HuH-7.5 (cell line): ENCODE results near the gene RNASEL.
"Not testable (repeated sequence)": the region's sequence is repeated elsewhere in the genome, so short reads cannot be mapped to it uniquely, and the experiment has no call there.

Experiments used
- DNase-seq: peaks from one replicate; pipeline ENCODE4 v3.0.0; 2011; ENCODE audit warnings: low spot score

RNASEL gene

GRCh38 chr1:182588500-182589396, at the start of gene RNASEL:
Gene RNASEL (minus strand): TSS chr1:182589256. CDS start chr1:182586806, 2,450 bp downstream.
- DNase-seq: no peak

- no peak for DNase-seq
Observed at GRCh38 chr1:182637769-182638168, 48.7 kb upstream of the RNASEL start.

GRCh38 chr1:182635871-182636270, 46.8 kb upstream of the RNASEL start:
- DNase-seq: no peak

- no peak for DNase-seq
Observed at GRCh38 chr1:182634306-182635072, 45.4 kb upstream of the RNASEL start.

- no peak for DNase-seq
Observed at GRCh38 chr1:182633657-182634281, 44.7 kb upstream of the RNASEL start.

- no peak for DNase-seq
Observed at GRCh38 chr1:182633031-182633430, 44.0 kb upstream of the RNASEL start.

GRCh38 chr1:182632441-182632857, 43.4 kb upstream of the RNASEL start:
- not testable (repeated sequence) for DNase-seq

- no peak for DNase-seq
Observed at GRCh38 chr1:182631954-182632353, 42.9 kb upstream of the RNASEL start.

GRCh38 chr1:182631053-182631677, 42.1 kb upstream of the RNASEL start:
- DNase-seq: no peak

- DNase-seq: no peak
Observed at GRCh38 chr1:182630586-182630985, 41.5 kb upstream of the RNASEL start.

GRCh38 chr1:182629499-182630096, 40.5 kb upstream of the RNASEL start:
- no peak for DNase-seq

- DNase-seq: no peak
Observed at GRCh38 chr1:182629080-182629479, 40.0 kb upstream of the RNASEL start.

- no peak for DNase-seq
Observed at GRCh38 chr1:182628657-182629056, 39.6 kb upstream of the RNASEL start.

- DNase-seq: no peak
Observed at GRCh38 chr1:182627622-182628021, 38.6 kb upstream of the RNASEL start.

GRCh38 chr1:182626527-182626926, 37.5 kb upstream of the RNASEL start:
- DNase-seq: no peak

GRCh38 chr1:182625719-182626504, 36.9 kb upstream of the RNASEL start:
- DNase-seq: no peak

GRCh38 chr1:182625024-182625423, 36.0 kb upstream of the RNASEL start:
- no peak for DNase-seq

- DNase-seq: no peak
Observed at GRCh38 chr1:182624577-182624976, 35.5 kb upstream of the RNASEL start.

GRCh38 chr1:182622901-182623528, 34.0 kb upstream of the RNASEL start:
- no peak for DNase-seq

GRCh38 chr1:182621906-182622305, 32.9 kb upstream of the RNASEL start:
- no peak for DNase-seq
